Neural cell (in vitro differentiated cells): ENCODE measurements around the gene WFS1. TPM values are rescaled to one million over a fixed set of nuclear protein-coding genes. Genes with fewer than 3 reads are reported as not detected.

Experiments
- H2AFZ ChIP-seq: fragments of 200-600, 300-800 bp; sonication (generic), shearing (Covaris generic); 2 replicates; pipeline ENCODE4 v1.6.0; 2014; ENCODE audit warnings: low read depth, mild to moderate bottlenecking, antibody characterized with exemption, low read length, moderate library complexity
- H3F3A ChIP-seq: fragments of 200-600 bp; shearing (Covaris generic); 2 replicates; pipeline ENCODE4 v1.6.1; 2016; ENCODE audit warnings: mild to moderate bottlenecking, moderate library complexity, mixed read lengths, antibody characterized with exemption, low read length; ENCODE audit not compliant: insufficient read depth, poor library complexity, severe bottlenecking
- H3K27ac ChIP-seq: fragments of 200-600, 300-800 bp; sonication (generic), shearing (Covaris generic); 2 replicates; pipeline ENCODE4 v1.5.1; 2014; ENCODE audit warnings: mild to moderate bottlenecking, low read length, moderate library complexity
- H3K27me3 ChIP-seq: fragments of 300-800, 200-600 bp; sonication (generic), shearing (Covaris generic); 2 replicates; pipeline ENCODE4 v1.6.0; 2014; ENCODE audit warnings: mild to moderate bottlenecking, low read depth, low read length, moderate library complexity; ENCODE audit not compliant: insufficient read depth
- H3K36me3 ChIP-seq: fragments of 300-800, 200-600 bp; sonication (generic), shearing (Covaris generic); 2 replicates; pipeline ENCODE4 v1.5.1; 2014; ENCODE audit warnings: mild to moderate bottlenecking, antibody characterized with exemption, low read length, moderate library complexity; ENCODE audit not compliant: insufficient read depth
- H3K4me2 ChIP-seq: fragments of 300-800, 200-600 bp; sonication (generic), shearing (Covaris generic); 2 replicates; pipeline ENCODE4 v1.6.0; 2014; ENCODE audit warnings: mild to moderate bottlenecking, low read length
- H3K4me3 ChIP-seq: fragments of 300-800, 200-600 bp; sonication (generic), shearing (Covaris generic); 2 replicates; pipeline ENCODE4 v1.5.1; 2014; ENCODE audit warnings: mild to moderate bottlenecking, low read length, moderate library complexity
- H3K79me2 ChIP-seq: fragments of 200-600 bp; shearing (Covaris generic); replicated peaks from 2 replicates; pipeline ENCODE4 v1.6.0; 2014; ENCODE audit warnings: mild to moderate bottlenecking, low read length, moderate library complexity; ENCODE audit not compliant: insufficient read depth
- H3K9ac ChIP-seq: fragments of 300-800, 200-600 bp; sonication (generic), shearing (Covaris generic); 2 replicates; pipeline ENCODE4 v1.6.1; 2016; ENCODE audit warnings: mild to moderate bottlenecking, low read length, mixed read lengths
- H3K9me2 ChIP-seq: fragments of 200-600 bp; shearing (Covaris generic); 2 replicates; pipeline ENCODE4 v1.6.1; 2016; ENCODE audit warnings: mild to moderate bottlenecking, low read length, mixed read lengths; ENCODE audit not compliant: insufficient read depth
- H3K9me3 ChIP-seq: fragments of 200-600, 300-800 bp; sonication (generic), shearing (Covaris generic); 2 replicates; pipeline ENCODE4 v1.6.1; 2016; ENCODE audit warnings: mild to moderate bottlenecking, mixed run types, low read length, moderate library complexity, mixed read lengths
- H4K20me1 ChIP-seq: fragments of 200-600 bp; shearing (Covaris generic); 2 replicates; pipeline ENCODE4 v1.6.1; 2016; ENCODE audit warnings: mild to moderate bottlenecking, mixed run types; ENCODE audit not compliant: insufficient read depth
- EP300 ChIP-seq: fragments of 450-650 bp; conservative IDR thresholded peaks from 2 replicates; pipeline ENCODE4 v1.6.1; 2014; ENCODE audit warnings: antibody characterized with exemption, mild to moderate bottlenecking, moderate library complexity; ENCODE audit not compliant: poor library complexity, severe bottlenecking
- EZH2 ChIP-seq: fragments of 200-600, 300-800 bp; shearing (Covaris generic), sonication (generic); IDR thresholded peaks from 2 replicates; pipeline ENCODE4 v1.6.1; 2014; ENCODE audit warnings: antibody characterized with exemption, low read length, borderline replicate concordance, mild to moderate bottlenecking; ENCODE audit not compliant: insufficient read depth, poor library complexity, severe bottlenecking
- MXI1 ChIP-seq: fragments of 450-650 bp; conservative IDR thresholded peaks from 2 replicates; pipeline ENCODE4 v1.6.1; 2014; ENCODE audit warnings: antibody characterized with exemption, mild to moderate bottlenecking; ENCODE audit not compliant: poor library complexity, severe bottlenecking
- POLR2AphosphoS5 ChIP-seq: IDR thresholded peaks from 2 replicates; pipeline ENCODE4 v1.6.1; 2012
- RAD21 ChIP-seq: fragments of 450-650 bp; conservative IDR thresholded peaks from 2 replicates; pipeline ENCODE4 v1.6.1; 2014; ENCODE audit warnings: antibody characterized with exemption, mild to moderate bottlenecking, moderate library complexity
- SMC3 ChIP-seq: fragments of 450-650 bp; conservative IDR thresholded peaks from 2 replicates; pipeline ENCODE4 v1.6.1; 2014; ENCODE audit warnings: antibody characterized with exemption, mild to moderate bottlenecking, moderate library complexity; ENCODE audit not compliant: poor library complexity
- TAF1 ChIP-seq: IDR thresholded peaks from 2 replicates; pipeline ENCODE4 v1.6.1; 2012; ENCODE audit warnings: low read depth
- polyA plus RNA-seq: library from polyadenylated mRNA; depleted of rRNA; stranded (reverse); fragments of >200 nt; gene quantifications from 2 replicates; pipeline ENCODE4 v1.2.3, GENCODE V29; 2014
- TF ChIP-seq, protein P1 (sequence below): IDR thresholded peaks from 2 replicates; pipeline ENCODE4 v1.6.1; 2012; ENCODE audit warnings: borderline replicate concordance
- TF ChIP-seq, protein P2 (sequence below): fragments of 450-650 bp; IDR thresholded peaks from 2 replicates; pipeline ENCODE4 v1.5.1; 2014; ENCODE audit warnings: antibody characterized with exemption, mild to moderate bottlenecking, moderate library complexity; ENCODE audit not compliant: poor library complexity, severe bottlenecking

The WFS1 gene
- polyA plus RNA-seq, 1 donor from 2014 or later = 4.5 TPM

DNA sequence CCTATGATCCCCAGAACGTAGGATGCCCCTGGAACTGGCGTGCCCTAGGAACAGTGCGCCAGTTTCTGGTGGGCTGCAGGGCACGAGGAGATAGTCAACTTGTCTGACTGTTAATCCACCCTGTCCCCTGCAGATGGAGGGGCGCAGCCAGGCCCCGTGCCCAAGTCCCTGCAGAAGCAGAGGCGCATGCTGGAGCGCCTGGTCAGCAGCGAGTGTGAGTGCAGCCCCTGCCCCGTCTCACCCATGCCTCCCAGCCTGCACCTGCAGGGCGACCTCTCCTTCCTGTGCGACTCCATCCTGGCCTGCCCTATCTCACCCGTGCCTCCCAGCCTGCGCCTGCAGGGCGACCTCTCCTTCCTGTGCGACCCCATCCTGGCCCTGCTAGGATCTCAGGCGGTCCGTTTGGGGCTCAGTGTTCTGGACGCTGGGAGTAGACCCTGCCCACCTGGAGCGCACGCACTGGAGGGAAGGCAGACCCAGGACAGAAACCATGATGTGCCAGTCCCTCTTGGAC, 22.2 kb downstream of the WFS1 start:
- TF ChIP-seq EZH2 = no peak
- TF ChIP-seq SMC3 = no peak
- TF ChIP-seq POLR2AphosphoS5 = no peak
- TF ChIP-seq, protein P1, sequence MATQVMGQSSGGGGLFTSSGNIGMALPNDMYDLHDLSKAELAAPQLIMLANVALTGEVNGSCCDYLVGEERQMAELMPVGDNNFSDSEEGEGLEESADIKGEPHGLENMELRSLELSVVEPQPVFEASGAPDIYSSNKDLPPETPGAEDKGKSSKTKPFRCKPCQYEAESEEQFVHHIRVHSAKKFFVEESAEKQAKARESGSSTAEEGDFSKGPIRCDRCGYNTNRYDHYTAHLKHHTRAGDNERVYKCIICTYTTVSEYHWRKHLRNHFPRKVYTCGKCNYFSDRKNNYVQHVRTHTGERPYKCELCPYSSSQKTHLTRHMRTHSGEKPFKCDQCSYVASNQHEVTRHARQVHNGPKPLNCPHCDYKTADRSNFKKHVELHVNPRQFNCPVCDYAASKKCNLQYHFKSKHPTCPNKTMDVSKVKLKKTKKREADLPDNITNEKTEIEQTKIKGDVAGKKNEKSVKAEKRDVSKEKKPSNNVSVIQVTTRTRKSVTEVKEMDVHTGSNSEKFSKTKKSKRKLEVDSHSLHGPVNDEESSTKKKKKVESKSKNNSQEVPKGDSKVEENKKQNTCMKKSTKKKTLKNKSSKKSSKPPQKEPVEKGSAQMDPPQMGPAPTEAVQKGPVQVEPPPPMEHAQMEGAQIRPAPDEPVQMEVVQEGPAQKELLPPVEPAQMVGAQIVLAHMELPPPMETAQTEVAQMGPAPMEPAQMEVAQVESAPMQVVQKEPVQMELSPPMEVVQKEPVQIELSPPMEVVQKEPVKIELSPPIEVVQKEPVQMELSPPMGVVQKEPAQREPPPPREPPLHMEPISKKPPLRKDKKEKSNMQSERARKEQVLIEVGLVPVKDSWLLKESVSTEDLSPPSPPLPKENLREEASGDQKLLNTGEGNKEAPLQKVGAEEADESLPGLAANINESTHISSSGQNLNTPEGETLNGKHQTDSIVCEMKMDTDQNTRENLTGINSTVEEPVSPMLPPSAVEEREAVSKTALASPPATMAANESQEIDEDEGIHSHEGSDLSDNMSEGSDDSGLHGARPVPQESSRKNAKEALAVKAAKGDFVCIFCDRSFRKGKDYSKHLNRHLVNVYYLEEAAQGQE = no peak
- TF ChIP-seq, protein P2, sequence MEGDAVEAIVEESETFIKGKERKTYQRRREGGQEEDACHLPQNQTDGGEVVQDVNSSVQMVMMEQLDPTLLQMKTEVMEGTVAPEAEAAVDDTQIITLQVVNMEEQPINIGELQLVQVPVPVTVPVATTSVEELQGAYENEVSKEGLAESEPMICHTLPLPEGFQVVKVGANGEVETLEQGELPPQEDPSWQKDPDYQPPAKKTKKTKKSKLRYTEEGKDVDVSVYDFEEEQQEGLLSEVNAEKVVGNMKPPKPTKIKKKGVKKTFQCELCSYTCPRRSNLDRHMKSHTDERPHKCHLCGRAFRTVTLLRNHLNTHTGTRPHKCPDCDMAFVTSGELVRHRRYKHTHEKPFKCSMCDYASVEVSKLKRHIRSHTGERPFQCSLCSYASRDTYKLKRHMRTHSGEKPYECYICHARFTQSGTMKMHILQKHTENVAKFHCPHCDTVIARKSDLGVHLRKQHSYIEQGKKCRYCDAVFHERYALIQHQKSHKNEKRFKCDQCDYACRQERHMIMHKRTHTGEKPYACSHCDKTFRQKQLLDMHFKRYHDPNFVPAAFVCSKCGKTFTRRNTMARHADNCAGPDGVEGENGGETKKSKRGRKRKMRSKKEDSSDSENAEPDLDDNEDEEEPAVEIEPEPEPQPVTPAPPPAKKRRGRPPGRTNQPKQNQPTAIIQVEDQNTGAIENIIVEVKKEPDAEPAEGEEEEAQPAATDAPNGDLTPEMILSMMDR = no peak
- no peak for TF ChIP-seq TAF1
- no peak for TF ChIP-seq EP300
- no peak for TF ChIP-seq RAD21
- no peak for TF ChIP-seq MXI1
- no peak overlapping the region for H3K27ac ChIP-seq

DNA sequence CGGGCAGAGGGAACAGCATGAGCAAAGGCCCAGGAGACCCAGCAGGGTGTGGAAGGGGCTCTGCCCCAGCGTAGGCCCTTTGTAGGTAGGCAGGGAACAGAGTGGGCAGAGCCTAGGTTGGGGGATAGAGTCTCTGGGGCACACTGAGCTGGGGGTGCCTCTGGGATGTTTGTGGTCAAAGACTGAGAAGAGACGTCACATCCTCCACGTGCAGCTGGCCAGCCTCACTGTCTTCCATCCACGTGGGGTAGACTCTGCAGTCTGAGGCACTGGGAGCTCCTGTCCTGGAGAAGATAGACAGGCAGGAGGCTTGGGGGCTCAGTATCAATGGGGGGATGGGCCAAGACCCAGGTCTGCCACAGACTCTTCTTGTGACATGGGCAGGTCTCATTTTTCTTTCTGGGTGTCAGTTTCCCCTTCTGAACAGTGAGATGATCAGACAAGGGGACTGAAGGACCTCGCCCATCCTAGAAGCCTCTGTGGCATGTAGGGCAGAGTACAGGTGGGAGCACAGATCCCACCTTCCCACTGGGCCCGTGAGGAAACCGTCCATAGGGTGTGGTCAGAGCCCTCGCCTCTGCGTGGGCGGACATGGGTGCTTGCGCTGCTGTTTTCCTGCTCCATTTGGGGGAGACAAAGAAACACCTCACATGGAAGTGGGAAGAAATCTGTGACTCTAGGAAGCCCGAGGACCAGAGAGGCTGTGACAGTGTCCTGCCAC, 22.9 kb downstream of the WFS1 start:
- no peak overlapping the region for H3K9ac ChIP-seq
- no peak overlapping the region for H3K4me2 ChIP-seq
- H3K27me3 ChIP-seq = no peaks in the 10 kb centered on the region
- TF ChIP-seq EZH2 = no peak
- TF ChIP-seq, protein P2 = no peak
- no peak for TF ChIP-seq SMC3
- TF ChIP-seq, protein P1 = no peak
- TF ChIP-seq EP300 = no peak
- no peak for TF ChIP-seq MXI1
- no peak for TF ChIP-seq POLR2AphosphoS5
- TF ChIP-seq RAD21 = no peak
- TF ChIP-seq TAF1 = no peak
- no peaks in the 10 kb centered on the region for H3K9me2 ChIP-seq
- no peaks in the 10 kb centered on the region for H3K9me3 ChIP-seq
- no peak overlapping the region for H3K27ac ChIP-seq
- no peaks in the 10 kb centered on the region for H3K36me3 ChIP-seq
- no peak overlapping the region for H2AFZ ChIP-seq
- no peaks in the 10 kb centered on the region for H3F3A ChIP-seq
- H3K4me3 ChIP-seq = no peak overlapping the region
- H3K79me2 ChIP-seq = no peaks in the 10 kb centered on the region
- no peaks in the 10 kb centered on the region for H4K20me1 ChIP-seq

More for the DNA sequence above, 22.2 kb downstream of the WFS1 start:
- Histone ChIP-seq H3K9ac (no peak overlapping the region), H3K4me3 (no peak overlapping the region), H3K79me2 (no peaks in the 10 kb centered on the region), H3K9me3 (no peaks in the 10 kb centered on the region), H2AFZ (no peak overlapping the region), H3K9me2 (no peaks in the 10 kb centered on the region), H3K36me3 (no peaks in the 10 kb centered on the region), H3K27me3 (no peaks in the 10 kb centered on the region), H3F3A (no peaks in the 10 kb centered on the region), H3K4me2 (no peak overlapping the region), H4K20me1 (no peaks in the 10 kb centered on the region)
